GM10847 (cell line): ENCODE results near the gene OXCT2.
"Not testable (repeated sequence)": the region's sequence is repeated elsewhere in the genome, so short reads cannot be mapped to it uniquely, and the experiment has no call there.

Experiments used
- POLR2A ChIP-seq: IDR thresholded peaks from 2 replicates; pipeline ENCODE4 v1.6.1; 2011; ENCODE audit not compliant: insufficient read length; ENCODE audit errors: extremely low read depth

The OXCT2 gene

DNA sequence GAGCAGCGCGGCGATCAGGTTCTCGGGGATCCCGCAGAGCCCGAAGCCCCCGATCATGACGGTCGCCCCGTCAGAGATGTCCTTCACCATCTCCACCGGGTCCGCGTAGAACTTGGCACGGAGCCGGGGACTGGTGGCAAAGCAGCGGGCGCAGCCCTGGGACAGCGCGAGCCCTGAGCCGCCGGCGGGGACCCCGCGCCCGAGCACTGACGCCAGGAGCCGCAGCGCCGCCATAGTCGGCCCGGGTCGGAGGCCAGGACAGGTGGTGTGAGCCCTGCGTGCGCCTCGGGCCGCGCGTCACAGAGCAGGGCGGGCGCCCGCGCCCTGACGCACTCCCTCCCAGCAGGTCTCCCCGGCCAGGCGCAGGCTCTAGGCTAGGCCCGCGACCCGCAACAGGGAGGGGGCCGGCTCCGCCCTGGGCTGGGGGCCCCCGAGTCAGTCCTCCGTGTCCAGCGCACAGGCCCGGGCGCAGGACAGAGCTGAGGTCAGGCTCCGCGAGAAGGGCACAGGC, at the start of gene OXCT2:
Gene OXCT2, minus strand, starts transcription at position 327 of the 511 bp plus-strand sequence. Its CDS starts 93 bp downstream, at position 234.
- not testable (repeated sequence) for TF ChIP-seq POLR2A

DNA sequence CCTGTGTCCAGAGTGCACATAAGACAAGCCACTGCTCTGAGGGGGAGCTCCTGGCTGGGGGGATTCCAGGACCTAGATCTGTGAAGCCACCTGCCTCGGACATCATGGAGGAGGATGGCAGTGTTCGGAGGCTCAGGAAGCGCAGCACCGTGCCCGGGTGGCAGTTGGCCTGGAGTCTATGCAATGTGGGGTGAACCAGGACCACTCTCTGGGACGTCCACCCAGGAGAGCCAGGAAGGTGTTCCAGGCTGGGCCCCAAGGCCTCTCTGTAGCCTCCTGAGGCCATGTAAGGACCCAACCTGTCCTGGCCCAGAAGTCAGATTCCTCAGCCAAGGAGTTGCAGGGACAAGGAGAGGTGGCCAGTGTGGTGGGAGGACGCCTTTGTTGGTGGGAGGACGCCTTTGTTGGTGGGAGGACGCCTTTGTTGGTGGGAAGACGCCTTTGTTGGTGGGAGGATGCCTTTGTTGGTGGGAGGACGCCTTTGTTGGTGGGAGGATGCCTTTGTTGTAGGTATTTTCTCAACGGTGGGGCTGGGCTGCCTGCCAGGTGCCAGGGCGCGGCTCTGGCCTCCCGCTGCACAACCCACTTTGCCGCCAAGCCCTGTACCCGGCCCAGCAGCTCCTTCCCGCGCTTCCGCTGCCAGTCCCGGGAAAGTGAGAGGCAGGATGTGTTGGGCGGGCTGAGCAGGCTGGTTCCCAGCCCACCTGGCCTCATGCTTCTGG, 48.1 kb upstream of the OXCT2 start:
- no peak for TF ChIP-seq POLR2A

DNA sequence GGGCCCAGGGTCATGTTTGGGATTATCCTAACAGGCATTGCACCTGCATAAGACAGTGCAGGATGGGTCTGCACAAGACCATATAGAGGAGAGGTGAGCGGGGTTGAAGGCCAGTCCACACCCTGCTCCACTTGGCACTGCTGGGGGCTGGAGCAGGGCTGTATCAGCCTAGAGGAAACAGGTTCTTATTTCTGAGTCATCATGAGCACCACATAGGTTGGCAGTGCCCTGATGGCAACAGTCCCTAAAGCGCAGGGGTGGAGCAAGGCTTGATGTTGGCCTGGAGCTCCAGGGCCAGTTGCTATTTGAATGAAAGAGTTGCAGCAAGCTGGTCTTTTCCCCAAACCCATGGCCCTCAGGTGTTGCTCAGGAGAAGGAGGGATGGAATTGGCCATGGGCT, 47.3 kb upstream of the OXCT2 start:
- no peak for TF ChIP-seq POLR2A

DNA sequence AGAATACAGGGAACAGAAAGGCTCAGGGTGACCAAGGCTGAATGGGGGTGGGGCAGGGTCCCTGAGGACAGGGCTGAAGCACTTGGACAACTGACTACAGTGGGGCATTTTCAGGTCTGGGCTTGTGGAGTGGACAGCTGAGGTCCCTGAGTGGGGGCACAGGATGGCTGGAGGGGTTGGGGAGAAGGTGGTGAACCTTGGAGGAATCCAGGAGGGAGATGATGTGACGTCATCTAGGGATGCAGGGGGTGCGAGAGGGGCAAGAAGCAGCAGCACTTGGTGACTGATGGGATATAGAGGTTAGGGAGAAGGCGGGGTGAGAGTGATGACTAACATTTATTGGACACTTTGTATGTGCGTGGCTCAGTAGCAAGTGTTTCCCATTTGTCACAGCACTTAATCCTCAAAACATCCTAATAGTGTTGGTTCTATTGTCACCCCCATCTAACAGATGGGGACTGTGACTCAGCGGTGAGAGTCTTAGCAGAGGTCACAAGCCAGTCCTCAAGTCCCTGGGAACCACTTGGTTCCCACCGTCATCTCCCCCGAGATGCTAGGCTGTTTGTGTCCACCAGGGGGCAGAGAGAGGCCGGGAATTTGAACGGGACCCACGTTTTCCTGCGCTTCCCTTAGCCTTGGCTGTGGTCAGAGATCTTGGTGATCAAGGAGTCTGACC, 45.4 kb upstream of the OXCT2 start:
- no peak for TF ChIP-seq POLR2A

DNA sequence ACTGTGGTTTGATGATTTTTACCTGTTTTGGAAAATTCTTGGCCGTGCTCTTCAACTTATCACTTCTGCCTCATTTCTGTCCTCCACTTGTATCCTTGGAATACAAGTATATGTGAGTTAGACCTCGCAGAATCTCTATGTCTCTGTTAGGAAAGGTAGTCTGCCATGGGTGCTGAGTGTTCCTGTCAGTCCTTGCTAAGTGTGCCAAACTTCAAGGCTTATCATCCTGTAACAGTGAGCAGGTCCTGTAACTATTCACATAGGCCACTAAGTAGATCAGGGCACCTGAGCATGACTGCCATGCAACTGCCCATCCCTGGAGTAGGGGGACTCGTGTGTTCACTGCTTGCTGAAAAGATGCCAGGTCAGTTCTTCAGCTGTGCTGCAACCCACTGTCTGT, 41.8 kb upstream of the OXCT2 start:
- no peak for TF ChIP-seq POLR2A

DNA sequence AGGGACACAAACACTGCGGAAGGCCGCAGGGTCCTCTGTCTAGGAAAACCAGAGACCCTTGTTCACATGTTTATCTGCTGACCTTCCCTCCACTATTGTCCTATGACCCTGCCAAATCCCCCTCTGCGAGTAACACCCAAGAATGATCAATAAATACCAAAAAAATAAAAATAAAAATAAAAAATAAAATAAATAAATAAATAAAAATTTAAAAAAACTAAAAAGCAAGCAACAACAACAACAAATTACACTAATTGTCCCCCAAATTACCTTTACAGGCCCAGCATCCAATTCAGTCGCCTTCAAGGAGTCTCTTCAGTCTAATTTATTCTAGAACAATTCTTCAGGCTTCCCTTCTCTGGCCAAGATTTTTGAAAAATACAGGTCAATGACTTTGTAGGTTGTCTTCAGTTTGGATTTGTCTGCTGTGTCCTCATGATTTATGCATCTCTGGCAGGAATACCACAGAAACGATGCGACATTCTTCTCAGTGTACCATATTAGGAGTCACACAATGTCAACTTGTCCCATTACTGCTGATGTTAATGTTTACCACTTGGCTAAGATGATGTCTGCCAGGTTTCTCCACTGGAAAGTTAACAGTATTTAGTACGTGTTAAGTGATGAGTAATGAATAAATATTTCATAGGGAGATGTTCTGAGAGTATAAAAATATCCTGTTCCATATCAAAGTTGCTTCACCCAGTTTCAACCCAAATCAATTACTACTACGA, 37.8 kb upstream of the OXCT2 start:
- TF ChIP-seq POLR2A = no peak

DNA sequence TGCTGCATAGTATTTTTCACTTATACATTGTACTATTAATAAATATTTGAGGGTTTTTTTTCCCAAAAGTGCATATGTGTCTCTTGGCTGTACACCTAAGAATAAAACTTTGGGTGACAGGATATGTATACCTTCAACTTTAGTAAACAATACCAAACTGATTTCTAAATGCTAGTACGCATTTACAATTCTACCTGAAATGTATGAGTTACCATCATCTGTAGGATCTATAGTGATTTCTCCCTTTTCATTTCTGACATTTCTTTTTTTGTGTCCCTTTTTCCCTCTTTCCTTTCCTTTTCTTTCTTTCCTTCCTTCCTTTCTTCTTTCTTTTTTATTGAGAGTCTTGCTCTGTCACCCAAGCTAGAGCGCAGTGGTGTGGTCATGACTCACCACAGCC, 34.2 kb upstream of the OXCT2 start:
- TF ChIP-seq POLR2A = no peak

DNA sequence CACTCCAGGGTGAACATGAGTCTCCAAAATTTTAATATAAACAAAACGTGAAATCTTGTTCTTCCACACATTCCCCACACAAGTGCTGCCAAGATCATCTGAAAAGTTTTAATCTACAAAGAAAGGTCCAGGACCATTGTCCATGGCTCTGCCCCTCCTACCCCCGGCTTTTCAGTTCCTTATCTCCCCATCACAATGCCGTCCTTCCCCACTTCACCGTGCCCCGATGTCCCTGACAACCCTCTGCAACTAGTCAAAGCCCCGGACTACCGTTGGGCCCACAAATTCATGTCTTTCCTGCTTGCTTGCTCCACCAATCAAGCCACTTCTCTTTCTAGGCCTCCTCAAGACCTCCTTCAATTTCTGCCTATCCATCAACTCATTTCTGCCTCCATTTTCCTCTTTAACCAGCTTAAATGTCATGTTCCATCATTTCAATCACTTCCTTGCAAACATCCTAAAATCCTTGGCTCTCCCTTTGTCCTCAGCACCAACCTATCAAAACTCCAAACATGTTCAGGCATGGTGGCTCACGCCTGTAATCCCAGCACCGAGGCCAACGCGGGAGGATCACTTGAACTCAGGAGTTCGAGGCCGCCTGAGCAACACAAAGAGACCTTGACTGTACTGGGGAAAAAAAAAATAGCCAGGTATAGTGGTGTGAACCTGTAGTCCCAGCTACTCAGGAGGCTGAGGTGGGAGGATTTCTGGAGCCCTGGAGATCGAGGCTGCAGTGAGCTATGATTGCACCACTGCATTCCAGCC, 31.5 kb upstream of the OXCT2 start:
- TF ChIP-seq POLR2A = no peak

DNA sequence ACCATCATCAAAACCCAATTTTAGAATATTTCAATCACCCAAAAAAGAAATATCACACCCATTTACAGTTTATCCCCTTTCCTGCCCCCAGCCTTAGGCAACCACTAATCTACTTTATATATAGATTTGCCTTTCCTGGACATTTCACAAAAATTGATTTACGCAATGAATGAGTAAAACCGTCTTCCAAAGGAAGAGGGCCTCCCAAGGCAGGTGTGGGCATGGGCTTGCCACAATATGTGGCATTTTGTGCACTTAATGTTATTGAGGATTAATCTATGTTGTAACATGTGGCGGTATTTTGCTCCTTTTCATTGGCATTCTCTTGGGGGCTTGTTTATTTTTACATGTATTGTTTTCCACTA, 29.3 kb upstream of the OXCT2 start:
- TF ChIP-seq POLR2A = no peak

DNA sequence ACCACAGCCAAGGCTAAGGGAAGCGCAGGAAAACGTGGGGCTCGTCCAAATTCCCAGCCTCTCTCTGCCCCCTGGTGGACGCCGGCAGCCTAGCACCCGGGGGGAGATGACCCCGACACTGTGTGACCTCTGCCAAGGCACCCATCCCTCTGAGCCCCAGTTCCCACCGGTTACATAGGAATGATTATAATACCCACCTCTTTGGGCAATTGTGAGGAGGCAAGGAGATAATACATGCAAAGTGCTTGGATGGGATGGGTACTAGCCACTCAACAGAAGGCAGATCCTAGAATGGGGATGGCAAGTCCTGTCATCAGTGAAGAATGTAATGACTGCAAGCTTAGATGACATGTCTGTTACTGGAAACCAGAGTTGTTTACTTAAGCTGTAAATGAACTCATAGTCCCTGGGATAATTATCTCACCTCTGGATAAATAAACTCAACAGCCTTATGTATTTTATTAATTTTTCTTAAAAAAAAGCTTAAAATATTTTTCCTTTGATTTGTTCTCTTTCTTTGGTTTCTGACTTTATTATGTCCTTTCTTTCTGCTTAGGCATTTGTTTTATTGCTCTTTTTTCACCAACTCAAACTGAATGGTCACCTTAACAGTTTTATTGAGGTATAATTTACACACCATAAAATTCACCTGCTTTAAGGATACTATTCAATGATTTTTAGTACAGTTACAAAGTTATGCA, 28.8 kb upstream of the OXCT2 start:
- no peak for TF ChIP-seq POLR2A

DNA sequence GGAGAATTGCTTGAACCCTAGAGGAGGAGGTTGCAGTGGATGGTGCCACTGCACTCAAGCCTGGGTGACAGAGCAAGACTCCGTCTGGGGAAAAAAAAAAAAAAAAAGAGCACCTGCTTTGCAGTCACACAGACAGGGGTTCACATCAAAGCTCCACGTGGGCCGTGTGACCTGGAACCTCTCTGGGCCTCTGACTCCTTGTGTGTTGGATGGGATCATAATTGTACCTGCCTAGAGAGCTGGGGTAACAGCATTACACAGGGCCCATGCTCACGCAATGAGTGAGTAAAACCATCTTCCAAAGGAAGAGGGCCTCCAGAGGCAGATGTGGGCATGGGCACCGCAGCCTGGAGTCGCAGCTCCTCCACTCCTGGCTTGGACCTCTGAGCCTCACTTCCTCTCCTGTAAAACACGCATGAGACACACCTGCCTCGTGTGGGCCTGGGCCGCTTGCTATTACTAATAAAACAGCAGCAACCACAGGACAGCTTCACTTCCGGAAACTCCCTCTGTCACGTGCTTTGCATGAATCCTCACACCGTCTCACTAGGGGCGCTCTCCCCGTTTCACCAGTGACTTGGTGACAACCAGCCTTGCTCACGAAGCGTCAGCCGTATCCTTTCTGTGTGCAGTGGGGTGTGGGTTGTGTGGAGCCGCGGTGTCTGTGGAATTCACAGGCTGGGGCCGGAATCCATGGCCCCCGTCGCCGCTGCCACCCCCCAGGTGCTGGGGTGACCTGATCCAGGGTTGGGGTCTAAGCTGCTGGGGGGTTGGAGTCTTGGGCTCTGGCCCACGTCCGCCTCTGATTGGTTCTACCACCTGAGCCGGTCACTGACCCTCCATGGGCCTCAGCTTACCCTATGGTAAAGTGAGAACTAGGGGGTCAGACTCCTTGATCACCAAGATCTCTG, 28.0 kb upstream of the OXCT2 start:
- TF ChIP-seq POLR2A = peak; percentile 37

DNA sequence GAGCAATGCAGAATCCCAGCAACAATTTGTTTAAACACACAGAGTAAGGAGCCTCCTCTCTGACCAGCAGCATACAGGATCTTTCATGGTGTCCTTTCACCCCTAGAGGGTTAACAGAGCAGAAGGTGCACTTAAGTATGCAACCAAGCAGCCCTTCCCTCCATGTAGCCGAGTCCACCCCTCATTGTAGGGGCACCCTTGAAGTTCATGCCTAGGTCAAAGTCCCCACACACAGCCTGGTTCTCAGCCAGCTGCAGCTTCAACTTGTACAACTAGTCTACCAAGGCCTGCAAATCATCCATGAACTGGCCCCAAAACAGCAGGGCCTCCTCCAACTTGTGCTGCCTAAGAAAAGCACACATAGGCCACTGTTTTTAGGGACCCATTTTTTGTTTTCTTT, 24.5 kb upstream of the OXCT2 start:
- TF ChIP-seq POLR2A = no peak

DNA sequence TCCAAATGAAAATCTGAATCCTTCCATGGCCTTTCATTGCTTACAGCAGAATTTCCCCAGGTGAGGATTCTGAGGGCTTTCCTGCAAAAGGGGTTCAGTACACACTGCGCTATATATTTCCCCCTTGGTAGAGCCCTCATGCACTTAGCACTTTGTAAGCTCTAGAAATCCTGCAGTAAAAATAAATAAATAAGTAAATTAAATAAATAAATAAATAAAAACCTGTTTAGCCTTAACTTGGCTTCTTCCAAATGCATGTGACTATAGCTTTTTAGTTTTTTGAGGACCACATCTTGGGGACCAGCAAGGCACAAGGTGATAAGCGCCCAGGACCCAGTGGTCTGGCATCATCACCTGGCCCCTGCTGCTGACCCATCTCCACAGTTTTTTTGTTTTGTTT, 20.7 kb upstream of the OXCT2 start:
- no peak for TF ChIP-seq POLR2A
